MM.1S (cell line): ENCODE measurements around the gene SERHL2.
"Not testable (repeated sequence)": the region's sequence is repeated elsewhere in the genome, so short reads cannot be mapped to it uniquely, and the experiment has no call there.

ENCODE experiments used
- DNase-seq: peaks from one replicate; pipeline ENCODE4 v3.0.0-alpha.2; 2015
- H2AFZ ChIP-seq: fragments of 300-600 bp; sonication (generic); 2 replicates; pipeline ENCODE4 v1.6.0; 2016; ENCODE audit warnings: antibody characterized with exemption, low read length
- H3F3A ChIP-seq: fragments of 300-600 bp; sonication (generic); 2 replicates; pipeline ENCODE4 v1.6.1; 2016; ENCODE audit warnings: mild to moderate bottlenecking, antibody characterized with exemption, low read length, moderate library complexity, mixed read lengths; ENCODE audit not compliant: insufficient read depth
- H3K27ac ChIP-seq: fragments of 300-600 bp; sonication (generic); 2 replicates; pipeline ENCODE4 v1.5.1; 2016; ENCODE audit warnings: mild to moderate bottlenecking, low read length
- H3K27me3 ChIP-seq: fragments of 300-600 bp; sonication (generic); replicated peaks from 2 replicates; pipeline ENCODE4 v1.6.0; 2016; ENCODE audit warnings: low read length; ENCODE audit not compliant: insufficient read depth
- H3K36me3 ChIP-seq: fragments of 300-600 bp; sonication (generic); replicated peaks from 2 replicates; pipeline ENCODE4 v1.6.1; 2016; ENCODE audit warnings: mild to moderate bottlenecking, low read length, mixed read lengths; ENCODE audit not compliant: insufficient read depth
- H3K4me1 ChIP-seq: fragments of 300-600 bp; sonication (generic); 2 replicates; pipeline ENCODE4 v1.6.1; 2016; ENCODE audit warnings: low read length, mixed read lengths
- H3K4me2 ChIP-seq: fragments of 300-600 bp; sonication (generic); 2 replicates; pipeline ENCODE4 v1.6.0; 2016; ENCODE audit warnings: low read depth, low read length
- H3K4me3 ChIP-seq: fragments of 300-600 bp; sonication (generic); 2 replicates; pipeline ENCODE4 v1.5.1; 2016; ENCODE audit warnings: low read length, mixed read lengths
- H3K79me2 ChIP-seq: fragments of 300-600 bp; sonication (generic); 2 replicates; pipeline ENCODE4 v1.6.1; 2016; ENCODE audit warnings: mixed run types, low read length, mixed read lengths
- H3K9ac ChIP-seq: fragments of 300-600 bp; sonication (generic); 2 replicates; pipeline ENCODE4 v1.6.1; 2016; ENCODE audit warnings: low read length, mixed read lengths
- H3K9me2 ChIP-seq: fragments of 300-600 bp; sonication (generic); replicated peaks from 2 replicates; pipeline ENCODE4 v1.6.1; 2016; ENCODE audit warnings: mild to moderate bottlenecking, low read length, mixed read lengths; ENCODE audit not compliant: insufficient read depth
- H3K9me3 ChIP-seq: fragments of 300-600 bp; sonication (generic); replicated peaks from 2 replicates; pipeline ENCODE4 v1.6.1; 2016; ENCODE audit warnings: mild to moderate bottlenecking, low read length, mixed read lengths; ENCODE audit not compliant: insufficient read depth
- H4K20me1 ChIP-seq: fragments of 300-600 bp; sonication (generic); 2 replicates; pipeline ENCODE4 v1.6.1; 2016; ENCODE audit warnings: mild to moderate bottlenecking, low read length, moderate library complexity, mixed read lengths; ENCODE audit not compliant: insufficient read depth
- EZH2 ChIP-seq: fragments of 300-600 bp; sonication (generic); optimal IDR thresholded peaks from 2 replicates; pipeline ENCODE3; 2017; ENCODE audit warnings: low read depth, mild to moderate bottlenecking, antibody characterized with exemption, low read length, mixed read lengths
- EZH2phosphoT487 ChIP-seq: fragments of 300-600 bp; sonication (generic); IDR thresholded peaks from 2 replicates; pipeline ENCODE4 v1.6.1; 2018; ENCODE audit warnings: antibody characterized with exemption, low read length
- TF ChIP-seq, protein P1 (sequence below): fragments of 300-600 bp; sonication (generic); IDR thresholded peaks from 2 replicates; pipeline ENCODE4 v1.5.1; 2016; ENCODE audit warnings: antibody characterized with exemption, low read length, mixed read lengths

Gene SERHL2

DNA sequence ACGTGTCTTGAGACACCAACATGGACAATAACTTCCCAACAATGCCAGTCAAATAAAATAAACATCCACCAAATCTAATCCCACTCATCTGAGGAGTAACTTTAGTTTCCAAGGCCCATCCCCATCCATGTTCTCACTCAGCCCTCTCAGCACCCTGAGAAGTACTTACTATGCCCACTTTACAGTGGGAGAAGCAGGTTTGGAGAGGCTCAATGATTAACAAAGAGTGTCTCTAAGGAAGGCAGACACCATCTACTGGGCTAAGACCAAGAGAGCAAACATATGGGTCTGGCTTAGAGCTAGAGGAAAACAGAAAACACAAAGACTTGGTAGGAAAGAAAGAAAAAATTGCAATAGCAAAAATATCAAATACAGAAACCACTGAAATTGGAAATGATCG, 49.7 kb downstream of the SERHL2 start:
- TF ChIP-seq EZH2phosphoT487: no peak
- TF ChIP-seq EZH2: no peak
- TF ChIP-seq, protein P1, sequence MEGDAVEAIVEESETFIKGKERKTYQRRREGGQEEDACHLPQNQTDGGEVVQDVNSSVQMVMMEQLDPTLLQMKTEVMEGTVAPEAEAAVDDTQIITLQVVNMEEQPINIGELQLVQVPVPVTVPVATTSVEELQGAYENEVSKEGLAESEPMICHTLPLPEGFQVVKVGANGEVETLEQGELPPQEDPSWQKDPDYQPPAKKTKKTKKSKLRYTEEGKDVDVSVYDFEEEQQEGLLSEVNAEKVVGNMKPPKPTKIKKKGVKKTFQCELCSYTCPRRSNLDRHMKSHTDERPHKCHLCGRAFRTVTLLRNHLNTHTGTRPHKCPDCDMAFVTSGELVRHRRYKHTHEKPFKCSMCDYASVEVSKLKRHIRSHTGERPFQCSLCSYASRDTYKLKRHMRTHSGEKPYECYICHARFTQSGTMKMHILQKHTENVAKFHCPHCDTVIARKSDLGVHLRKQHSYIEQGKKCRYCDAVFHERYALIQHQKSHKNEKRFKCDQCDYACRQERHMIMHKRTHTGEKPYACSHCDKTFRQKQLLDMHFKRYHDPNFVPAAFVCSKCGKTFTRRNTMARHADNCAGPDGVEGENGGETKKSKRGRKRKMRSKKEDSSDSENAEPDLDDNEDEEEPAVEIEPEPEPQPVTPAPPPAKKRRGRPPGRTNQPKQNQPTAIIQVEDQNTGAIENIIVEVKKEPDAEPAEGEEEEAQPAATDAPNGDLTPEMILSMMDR: no peak
- Histone ChIP-seq H4K20me1 (peaks cover 12% of the 10 kb centered on the region), H3K79me2 (peaks cover 88% of the 10 kb centered on the region), H3K9me2 (no peaks in the 10 kb centered on the region), H3F3A (no peaks in the 10 kb centered on the region), H3K4me3 (no peak overlapping the region), H2AFZ (no peak overlapping the region), H3K27ac (no peak overlapping the region), H3K4me1 (no peaks in the 10 kb centered on the region), H3K4me2 (no peak overlapping the region), H3K9me3 (no peaks in the 10 kb centered on the region), H3K27me3 (no peaks in the 10 kb centered on the region), H3K36me3 (peaks cover 6% of the 10 kb centered on the region; the same call in 1 of the 2 replicates), H3K9ac (no peak overlapping the region)
- no peak for DNase-seq

DNA sequence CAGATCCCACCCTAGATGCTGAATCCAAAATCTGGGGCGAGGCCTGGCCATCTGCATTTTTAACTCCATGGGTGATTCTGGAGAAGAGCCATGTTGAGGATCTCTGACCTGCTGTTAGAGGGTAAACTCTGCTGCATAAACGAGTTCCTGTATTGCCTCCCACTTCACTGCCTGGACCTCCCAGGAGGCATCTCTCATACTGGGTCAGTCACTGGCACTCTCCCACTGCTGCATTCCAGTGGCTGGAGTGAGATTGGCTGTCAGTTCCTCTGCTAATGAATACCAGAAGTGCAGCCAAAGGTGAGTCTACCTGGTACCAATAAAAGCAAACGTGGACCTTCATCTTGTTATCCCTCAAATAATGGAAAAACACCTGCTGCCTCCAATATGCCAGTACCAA, 50.6 kb downstream of the SERHL2 start:
- Histone ChIP-seq H3K9me2 (no peaks in the 10 kb centered on the region), H3K4me1 (no peaks in the 10 kb centered on the region), H4K20me1 (peaks cover 12% of the 10 kb centered on the region), H3K4me2 (no peak overlapping the region), H3F3A (no peaks in the 10 kb centered on the region), H2AFZ (no peak overlapping the region), H3K9me3 (no peaks in the 10 kb centered on the region), H3K27me3 (no peaks in the 10 kb centered on the region), H3K4me3 (no peak overlapping the region), H3K27ac (no peak overlapping the region), H3K9ac (no peak overlapping the region), H3K79me2 (peaks cover 91% of the 10 kb centered on the region), H3K36me3 (peaks cover 6% of the 10 kb centered on the region; the same call in 1 of the 2 replicates)
- no peak for TF ChIP-seq EZH2phosphoT487
- TF ChIP-seq EZH2: no peak
- TF ChIP-seq, protein P1: no peak
- DNase-seq: no peak

DNA sequence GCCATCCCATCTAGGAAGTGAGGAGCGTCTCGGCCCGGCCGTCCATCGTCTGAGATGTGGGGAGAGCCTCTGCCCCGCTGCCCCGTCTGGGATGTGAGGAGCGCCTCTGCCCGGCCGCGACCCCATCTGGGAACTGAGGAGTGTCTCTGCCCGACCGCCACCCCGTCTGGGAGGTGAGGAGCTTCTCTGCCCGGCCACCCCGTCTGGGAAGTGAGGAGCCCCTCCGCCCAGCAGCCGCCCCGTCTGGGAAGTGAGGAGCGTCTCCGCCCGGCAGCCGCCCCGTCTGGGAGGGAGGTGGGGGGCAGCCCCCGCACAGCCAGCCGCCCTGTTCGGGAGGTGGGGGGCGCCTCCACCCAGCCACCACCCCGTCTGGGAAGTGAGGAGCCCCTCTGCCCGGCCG, 53.9 kb downstream of the SERHL2 start:
- DNase-seq, H2AFZ ChIP-seq, H3K4me1 ChIP-seq, H3K27ac ChIP-seq, H3K9me3 ChIP-seq, H3K9ac ChIP-seq, H3F3A ChIP-seq, H3K27me3 ChIP-seq, H3K4me2 ChIP-seq, H3K36me3 ChIP-seq, H3K4me3 ChIP-seq, H3K9me2 ChIP-seq: not testable (repeated sequence)
- peaks cover 29% of the 10 kb centered on the region for H4K20me1 ChIP-seq
- H3K79me2 ChIP-seq: peaks cover 100% of the 10 kb centered on the region

DNA sequence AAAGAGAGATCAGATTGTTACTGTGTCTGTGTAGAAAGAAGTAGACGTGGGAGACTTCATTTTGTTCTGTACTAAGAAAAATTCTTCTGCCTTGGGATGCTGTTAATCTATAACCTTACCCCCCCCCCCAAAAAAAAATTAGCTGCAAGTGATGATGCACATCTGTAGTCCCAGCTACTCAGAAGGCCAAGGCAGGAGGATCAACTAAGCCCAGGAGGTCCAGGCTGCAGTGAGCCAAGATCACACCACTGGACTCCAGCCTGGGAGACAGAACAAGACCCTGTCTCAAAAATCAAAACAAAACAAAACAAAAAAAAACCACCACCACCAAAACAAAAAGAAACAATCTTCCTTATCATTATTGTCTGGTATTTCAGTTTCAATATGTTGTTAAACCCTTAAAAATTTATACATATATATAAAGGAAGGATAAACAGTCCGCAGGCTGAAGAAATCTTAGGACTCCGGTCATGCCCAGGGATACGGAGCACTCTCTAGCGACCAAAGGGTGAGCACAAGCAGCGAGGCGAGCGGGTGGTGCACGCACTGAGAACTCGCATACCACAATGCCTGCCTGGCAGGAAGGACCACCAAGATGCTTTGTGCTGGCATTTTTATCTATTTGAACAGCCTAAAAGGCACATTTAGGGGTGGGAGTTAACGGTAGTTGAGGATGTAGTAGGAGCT, 54.5 kb downstream of the SERHL2 start:
- DNase-seq: no peak
- no peaks in the 10 kb centered on the region for H3K9me3 ChIP-seq
- H4K20me1 ChIP-seq: peaks cover 29% of the 10 kb centered on the region
- H3K79me2 ChIP-seq: peaks cover 100% of the 10 kb centered on the region
- no peaks in the 10 kb centered on the region for H3K9me2 ChIP-seq
- peaks cover 7% of the 10 kb centered on the region for H3K4me1 ChIP-seq
- no peaks in the 10 kb centered on the region for H3K27me3 ChIP-seq
- no peak for TF ChIP-seq EZH2phosphoT487
- no peak for TF ChIP-seq EZH2
- TF ChIP-seq, protein P1: no peak
- H3K36me3 ChIP-seq: no peaks in the 10 kb centered on the region; the same call in 1 of the 2 replicates
- no peak overlapping the region for H3K4me3 ChIP-seq
- no peak overlapping the region for H3K9ac ChIP-seq
- H2AFZ ChIP-seq: no peak overlapping the region
- H3F3A ChIP-seq: no peaks in the 10 kb centered on the region
- H3K27ac ChIP-seq: no peak overlapping the region
- H3K4me2 ChIP-seq: no peak overlapping the region
